Right ventricle myocardium superior (tissue), 1 donor: ENCODE data around the gene GDI1. TPM values are rescaled to one million over a fixed set of nuclear protein-coding genes. Genes with fewer than 3 reads are reported as not detected.

Experiments
- ATAC-seq: fragments of 200-7000 bp; cut with Tn5 transposase; one replicate; pipeline ENCODE4 v1.9.1; 2020; ENCODE audit warnings: mild to moderate bottlenecking; ENCODE audit not compliant: poor library complexity
- DNase-seq: peaks from one replicate; pipeline ENCODE4 v3.0.0-alpha.2; 2020
- intact Hi-C: fragments of 100-400 bp; cut with DNase I; formaldehyde crosslinking; loops from one replicate; pipeline ENCODE4 v1.11.2; 2022
- total RNA-seq: library from RNA; stranded (reverse); fragmentation: NEBNext Ultra II Directional; extraction: Animal tissue kit (Norgen Biotek cat#: 25700); gene quantifications from one replicate; pipeline ENCODE4 v1.2.1, GENCODE V29; 2021
- donor health status: DM: no; HTN: yes; CAD: no; lungs with severe emphysema.

GDI1 gene
- total RNA-seq, 1 donor from 2014 or later: 70.3 TPM

- DNase-seq: no peak
- no peak for ATAC-seq
- intact Hi-C loops: loop anchor here (10.0 kb wide), 1 partner anchor 52 kb away; the partner anchor contains the start of gene PLXNA3
These were observed 33.8 kb upstream of the GDI1 start for GRCh38 chrX:154403192-154403591.

- DNase-seq (no peak), ATAC-seq (no peak)
- intact Hi-C loops: loop anchor here (10.0 kb wide), 1 partner anchor 51 kb away; the partner anchor contains the start of gene PLXNA3
These were observed 33.1 kb upstream of the GDI1 start for GRCh38 chrX:154403858-154404257.

- intact Hi-C loops: loop anchor here (10.0 kb wide), 1 partner anchor 50 kb away; the partner anchor contains the start of gene PLXNA3
- ATAC-seq (no peak), DNase-seq (no peak)
These were observed 32.2 kb upstream of the GDI1 start for GRCh38 chrX:154404625-154405192.

- no peak for ATAC-seq
- intact Hi-C loops: loop anchor here (10.0 kb wide), 1 partner anchor 46 kb away; the partner anchor contains the start of gene PLXNA3
These were observed 28.2 kb upstream of the GDI1 start for GRCh38 chrX:154408659-154409221.

GRCh38 chrX:154409222-154409871, 27.6 kb upstream of the GDI1 start, which contains the start of gene DNASE1L1:
Gene DNASE1L1, minus strand, starts transcription at chrX:154409254. Its CDS starts 3,686 bp downstream, at chrX:154405568.
- intact Hi-C loops: loop anchor here (10.0 kb wide), 1 partner anchor 45 kb away; the partner anchor contains the start of gene PLXNA3

More at GRCh38 chrX:154408659-154409221, 28.2 kb upstream of the GDI1 start:
- no peak for DNase-seq

GRCh38 chrX:154411981-154412340, 25.0 kb upstream of the GDI1 start:
- intact Hi-C loops: no loop called here
- ATAC-seq (peak; percentile 85), DNase-seq (peak; percentile 78)

More at GRCh38 chrX:154409222-154409871, 27.6 kb upstream of the GDI1 start, which contains the start of gene DNASE1L1:
- ATAC-seq: peak; percentile 54
- DNase-seq: peak; percentile 88

GRCh38 chrX:154412468-154412867, 24.5 kb upstream of the GDI1 start:
- intact Hi-C loops: no loop called here
- ATAC-seq (no peak), DNase-seq (peak; percentile 49)

- no peak for DNase-seq
- no peak for ATAC-seq
- intact Hi-C loops: no loop called here
These were observed 23.8 kb upstream of the GDI1 start for GRCh38 chrX:154413142-154413541.

GRCh38 chrX:154417157-154417556, 19.8 kb upstream of the GDI1 start:
- no peak for ATAC-seq
- DNase-seq: no peak
- intact Hi-C loops: no loop called here

GRCh38 chrX:154419189-154419588, 17.8 kb upstream of the GDI1 start:
- ATAC-seq (no peak), DNase-seq (no peak)
- intact Hi-C loops: no loop called here

GRCh38 chrX:154419688-154420401, 17.1 kb upstream of the GDI1 start:
- DNase-seq: peak; percentile 60
- ATAC-seq: peak; percentile 93
- intact Hi-C loops: no loop called here

GRCh38 chrX:154420402-154420756, 16.6 kb upstream of the GDI1 start:
- DNase-seq (no peak), ATAC-seq (peak; percentile 38)
- intact Hi-C loops: no loop called here

GRCh38 chrX:154426916-154427770, 9.8 kb upstream of the GDI1 start:
- DNase-seq (no peak), ATAC-seq (no peak)
- intact Hi-C loops: no loop called here

GRCh38 chrX:154428176-154429171, 8.5 kb upstream of the GDI1 start, which contains the start of gene ATP6AP1:
Gene ATP6AP1, plus strand, starts transcription at chrX:154428677. Its CDS starts 16 bp downstream, at chrX:154428693.
- DNase-seq: peak; percentile 96
- intact Hi-C loops: no loop called here
- peak; percentile 99 for ATAC-seq

GRCh38 chrX:154429711-154430110, 7.2 kb upstream of the GDI1 start:
- intact Hi-C loops: no loop called here
- no peak for ATAC-seq
- no peak for DNase-seq

GRCh38 chrX:154430479-154430878, 6.5 kb upstream of the GDI1 start:
- ATAC-seq (no peak), DNase-seq (no peak)
- intact Hi-C loops: no loop called here

GRCh38 chrX:154430916-154431315, 6.0 kb upstream of the GDI1 start:
- DNase-seq (no peak), ATAC-seq (no peak)
- intact Hi-C loops: no loop called here
